ENCODE results near the gene ERN1.
"Not testable (repeated sequence)": the region's sequence is repeated elsewhere in the genome, so short reads cannot be mapped to it uniquely, and the experiment has no call there.

ERN1 gene

DNA sequence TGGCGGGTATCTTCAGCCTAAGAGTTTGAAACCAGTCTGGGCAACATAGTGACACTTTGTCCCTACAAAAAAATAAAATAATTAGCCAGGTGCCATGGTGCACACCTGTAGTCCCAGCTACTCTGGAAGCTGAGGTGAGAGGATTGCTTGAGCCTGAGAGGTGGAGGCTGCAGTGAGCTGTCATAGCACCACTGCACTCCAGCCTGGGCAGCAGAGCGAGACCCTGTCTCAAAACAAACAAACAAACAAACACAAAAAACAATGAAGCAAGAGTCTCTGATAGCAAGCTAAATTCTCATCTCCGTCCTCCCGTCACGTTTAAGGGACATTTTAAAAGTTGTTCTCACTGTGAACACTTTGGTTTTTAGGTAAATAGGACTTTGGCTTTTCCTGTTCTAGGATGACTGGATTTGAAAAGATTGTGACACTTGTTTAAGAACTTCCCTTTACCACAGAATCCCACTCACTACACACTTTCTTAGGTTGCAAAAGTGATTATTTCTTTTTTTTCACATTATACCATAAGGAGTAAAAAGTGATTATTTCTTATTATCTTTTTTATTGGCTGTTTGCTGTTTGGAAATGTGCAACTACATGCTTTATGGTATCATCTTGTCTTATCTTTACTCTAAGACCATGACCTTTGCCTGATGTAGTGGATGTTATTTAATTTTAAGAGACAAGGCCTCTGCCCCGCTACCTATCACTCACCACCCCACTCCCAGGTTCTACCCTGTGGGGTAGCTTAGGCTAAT, 4.4 kb upstream of the ERN1 start:
- DNase-seq: no peak

DNA sequence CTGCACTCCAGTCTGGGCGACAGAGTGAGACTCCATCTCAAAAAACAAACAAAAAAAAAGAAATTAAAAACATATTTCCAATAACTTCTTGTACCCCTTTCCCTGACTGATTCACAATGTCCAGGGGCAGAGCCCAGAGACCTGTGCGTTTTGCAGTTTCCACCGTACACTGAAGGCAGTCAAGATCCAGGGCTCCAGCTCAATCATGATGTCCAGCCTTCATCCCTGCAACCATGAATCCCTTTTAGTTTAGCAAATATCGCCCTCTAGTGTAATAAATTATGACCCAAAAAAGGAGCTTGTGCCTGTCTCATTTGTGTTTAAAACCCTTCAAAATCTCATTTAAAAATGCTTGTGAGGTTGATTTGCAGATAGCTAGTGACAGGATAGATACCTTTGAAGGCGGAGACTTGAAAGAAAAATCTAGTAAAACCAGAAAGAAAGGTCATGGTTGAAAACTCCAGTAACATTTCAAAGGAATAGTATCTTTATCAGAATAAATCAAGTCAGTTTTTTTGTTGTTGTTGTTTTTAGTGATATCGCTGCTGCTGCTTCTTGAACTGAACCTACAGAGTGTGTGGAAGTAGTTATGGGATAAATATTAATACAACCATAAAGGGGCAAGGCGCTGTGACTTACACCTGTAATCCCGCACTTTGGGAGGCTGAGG, 3.7 kb upstream of the ERN1 start:
- no peak for DNase-seq

DNA sequence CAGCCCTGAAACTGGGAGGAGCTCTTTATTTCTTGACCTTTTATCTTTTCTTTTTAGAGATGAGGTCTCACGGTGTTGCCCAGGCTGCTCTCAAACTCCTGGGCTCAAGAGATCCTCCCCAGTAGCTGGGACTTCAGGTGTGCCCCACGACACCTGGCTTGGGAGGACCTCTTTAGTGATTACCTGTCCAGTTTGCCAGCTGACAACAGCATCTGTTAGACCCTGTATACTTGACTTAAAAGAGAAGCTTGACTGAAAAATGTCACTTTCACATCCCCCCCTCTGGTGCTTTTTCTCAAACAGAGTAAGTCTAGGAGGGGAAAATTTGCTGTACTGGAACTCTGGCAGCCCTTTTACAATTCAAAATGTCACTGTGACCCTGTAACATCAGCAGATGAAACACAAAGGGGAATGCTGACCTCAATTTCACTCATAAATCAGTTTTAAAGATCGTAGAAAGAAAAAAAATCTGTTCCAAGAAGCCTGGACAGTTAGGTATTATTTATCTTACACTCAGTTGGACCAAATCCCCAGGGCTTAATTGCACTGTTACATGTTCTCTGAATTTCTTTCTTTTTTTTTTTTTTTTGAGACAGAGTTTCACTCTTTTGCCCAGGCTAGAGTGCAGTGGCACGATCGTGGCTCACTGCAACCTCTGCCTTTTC, 1.8 kb upstream of the ERN1 start:
- DNase-seq: no peak

DNA sequence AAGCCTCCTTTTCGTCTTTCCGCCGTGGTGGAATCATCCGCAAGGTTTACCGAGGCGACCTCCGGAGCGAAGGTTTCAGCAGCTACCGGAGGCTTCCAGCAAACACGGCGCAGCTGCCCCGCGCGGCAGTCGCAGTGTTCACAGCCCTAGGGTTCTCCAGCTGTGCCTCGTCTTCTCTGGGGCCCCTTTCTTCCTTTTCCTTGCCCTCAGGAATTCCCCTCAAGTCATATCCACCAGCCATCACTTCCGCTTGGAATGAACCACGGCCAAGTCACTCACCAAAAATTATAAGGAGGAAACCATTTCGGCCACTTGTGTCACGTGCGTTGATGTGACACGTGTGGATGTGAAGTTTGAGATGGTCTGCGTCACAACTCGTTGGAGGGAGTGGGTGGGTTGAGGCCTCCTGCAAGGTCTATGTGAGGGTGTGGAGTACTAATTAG, 636 bp upstream of the ERN1 start:
- DNase-seq: peak; percentile 48

DNA sequence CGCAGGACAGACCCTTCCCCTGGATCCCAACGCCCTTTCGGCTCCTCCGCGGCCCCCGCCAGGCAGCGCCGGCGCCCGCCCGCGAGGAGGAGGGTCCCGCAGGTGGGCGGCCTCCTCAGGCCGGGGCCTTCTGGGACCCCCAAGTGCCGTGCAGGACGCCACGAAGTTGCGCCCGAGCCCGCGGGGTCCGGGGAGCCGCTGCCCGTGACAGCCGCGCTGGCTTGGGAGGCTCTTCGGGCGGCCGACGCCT, 504 bp downstream of the ERN1 start:
- DNase-seq: no peak

DNA sequence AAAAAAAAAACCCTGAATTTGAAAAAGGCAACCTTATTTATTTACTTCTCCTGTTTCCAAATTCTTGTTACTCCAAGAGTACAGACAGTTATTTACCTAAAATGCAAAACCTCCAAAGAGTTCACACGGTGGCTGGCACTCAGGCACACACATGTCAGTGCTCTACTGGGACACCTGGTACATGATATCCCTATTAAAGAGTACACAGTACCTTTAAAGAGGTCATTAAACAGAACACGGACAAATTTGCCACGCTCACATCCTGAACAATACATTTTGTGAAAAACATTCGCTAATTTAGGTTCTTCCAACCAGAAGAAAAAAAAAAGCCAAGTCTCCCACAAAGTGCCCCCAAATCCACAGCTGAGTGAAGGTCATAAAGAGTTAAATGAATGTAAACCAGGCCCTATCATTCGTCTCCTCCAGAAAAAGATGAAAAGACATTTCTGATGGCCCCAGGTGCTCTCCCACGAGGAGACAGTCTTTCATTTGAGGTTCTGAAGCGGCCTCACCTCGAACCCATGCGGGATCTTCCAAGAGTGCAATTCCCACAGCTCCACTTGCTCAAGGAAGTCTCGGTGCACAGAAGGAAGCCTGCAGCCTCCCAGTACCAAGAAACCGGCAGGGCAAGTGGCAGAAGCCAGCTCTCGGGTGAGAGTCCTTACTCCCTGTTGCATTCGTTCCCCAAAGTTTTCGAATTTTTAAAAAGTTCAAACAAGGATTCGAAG, 993 bp downstream of the ERN1 start:
- no peak for DNase-seq

DNA sequence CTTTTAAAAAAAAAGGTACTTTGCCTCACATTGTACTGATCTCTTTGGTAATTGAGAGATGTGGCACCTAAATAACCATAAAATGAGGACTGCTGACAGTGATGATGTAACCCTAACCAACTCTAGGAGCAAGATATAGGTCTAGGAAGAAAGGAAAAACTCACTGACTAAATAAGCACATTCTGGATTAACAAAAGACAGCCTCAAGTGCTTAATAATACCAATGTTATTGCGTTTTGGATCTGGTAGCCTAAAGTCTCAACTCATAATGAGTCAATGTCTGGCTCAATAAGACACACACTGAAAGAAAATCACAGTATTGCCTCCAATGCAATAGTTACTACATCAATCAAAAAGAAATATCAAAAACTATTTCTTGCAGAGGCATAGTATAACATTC, 3.0 kb downstream of the ERN1 start:
- no peak for DNase-seq

DNA sequence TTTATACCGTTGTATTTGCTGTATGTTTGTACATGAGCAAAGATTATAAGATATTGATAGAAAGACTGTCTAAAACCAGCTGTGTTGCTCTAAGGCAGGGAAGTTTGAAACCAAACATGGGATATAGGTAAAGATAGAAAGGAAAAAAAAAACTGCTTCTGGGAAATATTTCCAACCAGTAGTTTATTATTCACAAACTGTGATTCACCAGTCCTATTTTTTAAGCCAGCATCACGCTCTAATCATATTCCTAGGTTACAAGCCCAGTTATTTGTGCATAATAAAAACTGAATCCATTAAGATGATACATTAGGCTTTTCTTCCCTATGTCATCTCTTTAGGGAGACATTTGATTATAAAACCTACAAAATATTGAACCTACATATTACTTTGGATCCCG, 4.0 kb downstream of the ERN1 start:
- no peak for DNase-seq

DNA sequence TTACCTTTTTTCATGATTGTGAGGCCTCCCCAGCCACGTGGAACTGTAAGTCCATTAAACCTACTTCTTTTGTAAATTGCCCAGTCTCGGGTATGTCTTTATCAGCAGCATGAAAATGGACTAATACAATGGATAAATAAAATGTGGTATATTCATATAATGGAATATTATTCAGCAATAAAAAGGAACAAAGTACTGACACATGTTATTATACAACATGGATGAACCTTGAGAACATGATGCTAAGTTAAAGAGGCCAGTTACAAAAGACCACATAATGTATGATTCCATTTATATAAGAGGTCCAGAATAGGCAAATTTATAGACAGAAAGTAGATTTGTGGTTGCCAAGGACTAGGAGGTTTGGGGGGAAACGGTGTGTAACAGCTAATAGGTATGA, 5.3 kb downstream of the ERN1 start:
- DNase-seq: no peak

DNA sequence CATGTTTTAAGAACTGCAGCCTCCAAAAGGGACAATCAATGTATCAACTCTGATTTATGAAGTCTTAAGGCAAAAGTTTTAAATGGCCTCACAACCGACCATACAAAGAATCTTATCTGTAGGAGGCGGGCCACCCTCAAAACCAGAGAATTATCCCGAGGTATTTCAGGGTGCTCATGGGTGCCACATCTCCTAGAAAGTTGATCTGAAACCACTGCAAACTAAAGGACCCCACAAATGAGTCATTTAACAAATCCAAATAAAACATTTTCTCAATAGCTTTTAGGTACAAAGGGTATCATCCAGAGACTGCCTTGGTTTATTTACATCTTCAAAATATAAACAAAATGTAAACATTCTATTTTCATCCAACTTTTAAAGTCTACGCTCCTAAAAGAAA, 6.8 kb downstream of the ERN1 start:
- no peak for DNase-seq

DNA sequence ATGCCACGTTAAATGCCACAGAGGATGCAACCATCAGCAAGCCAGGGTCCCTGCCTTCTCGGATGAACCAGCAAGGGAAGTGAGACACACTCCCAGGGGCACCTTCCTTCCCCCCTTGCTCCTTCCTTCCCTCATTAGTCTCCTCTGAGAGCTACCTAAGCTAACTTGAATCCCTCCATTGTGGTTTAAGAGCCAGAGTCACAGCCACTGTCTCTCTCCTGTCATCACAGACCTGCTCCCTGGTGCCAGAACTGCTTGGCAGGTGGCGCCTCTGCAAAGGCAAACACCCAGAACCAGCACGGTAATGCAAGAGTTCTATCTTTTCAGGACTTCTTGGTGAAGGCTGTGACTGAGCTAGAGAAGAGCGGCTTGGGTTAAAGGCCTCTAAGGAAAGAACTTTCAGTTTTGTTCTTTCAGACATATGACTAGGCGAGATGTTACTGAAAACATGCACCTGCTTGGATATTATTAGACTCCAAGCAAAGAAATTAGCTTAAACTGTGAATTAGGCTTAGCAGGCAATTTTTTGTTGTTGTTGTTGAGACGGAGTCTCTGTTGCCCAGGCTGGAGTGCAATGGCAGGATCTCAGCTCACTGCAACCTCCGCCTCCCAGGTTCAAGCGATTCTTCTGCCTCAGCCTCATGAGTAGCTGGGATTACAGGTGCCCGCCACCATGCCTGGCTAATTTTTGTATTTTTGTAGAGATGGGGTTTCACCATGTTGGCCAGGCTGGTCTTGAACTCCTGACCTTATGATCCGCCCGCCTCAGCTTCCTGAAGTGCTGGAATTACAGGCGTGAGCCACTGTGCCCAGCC, 8.8 kb downstream of the ERN1 start:
- DNase-seq: not testable (repeated sequence)

DNA sequence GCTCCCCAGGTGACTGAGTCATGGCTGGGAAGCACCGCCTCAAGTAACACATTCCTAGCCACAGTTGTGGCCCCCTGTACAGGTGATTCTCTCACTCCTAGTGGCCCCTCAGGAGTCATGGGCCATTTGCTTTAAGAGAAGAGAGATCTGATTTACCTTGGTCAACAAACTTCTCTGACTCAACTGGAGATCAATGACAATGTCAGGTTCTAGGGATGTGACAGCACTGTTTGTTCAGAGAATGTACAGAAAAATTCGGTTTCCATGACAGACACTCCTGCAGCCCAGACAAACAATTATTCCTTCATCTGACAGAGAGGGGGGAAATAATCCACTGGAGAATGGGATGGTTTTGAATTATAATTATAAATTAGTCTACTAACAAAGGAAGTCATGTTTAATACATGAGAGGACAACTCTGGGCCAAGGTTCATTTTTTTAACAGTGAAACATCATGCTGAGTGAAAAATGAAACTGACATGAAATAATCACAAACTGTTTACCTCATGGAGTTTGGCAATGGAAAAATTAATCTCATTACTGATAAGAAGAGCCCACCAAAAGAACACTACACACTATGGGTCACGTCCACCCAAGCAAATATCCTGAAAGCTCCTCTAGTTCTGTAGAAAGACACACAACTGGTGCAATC, 9.7 kb downstream of the ERN1 start:
- DNase-seq: no peak

DNA sequence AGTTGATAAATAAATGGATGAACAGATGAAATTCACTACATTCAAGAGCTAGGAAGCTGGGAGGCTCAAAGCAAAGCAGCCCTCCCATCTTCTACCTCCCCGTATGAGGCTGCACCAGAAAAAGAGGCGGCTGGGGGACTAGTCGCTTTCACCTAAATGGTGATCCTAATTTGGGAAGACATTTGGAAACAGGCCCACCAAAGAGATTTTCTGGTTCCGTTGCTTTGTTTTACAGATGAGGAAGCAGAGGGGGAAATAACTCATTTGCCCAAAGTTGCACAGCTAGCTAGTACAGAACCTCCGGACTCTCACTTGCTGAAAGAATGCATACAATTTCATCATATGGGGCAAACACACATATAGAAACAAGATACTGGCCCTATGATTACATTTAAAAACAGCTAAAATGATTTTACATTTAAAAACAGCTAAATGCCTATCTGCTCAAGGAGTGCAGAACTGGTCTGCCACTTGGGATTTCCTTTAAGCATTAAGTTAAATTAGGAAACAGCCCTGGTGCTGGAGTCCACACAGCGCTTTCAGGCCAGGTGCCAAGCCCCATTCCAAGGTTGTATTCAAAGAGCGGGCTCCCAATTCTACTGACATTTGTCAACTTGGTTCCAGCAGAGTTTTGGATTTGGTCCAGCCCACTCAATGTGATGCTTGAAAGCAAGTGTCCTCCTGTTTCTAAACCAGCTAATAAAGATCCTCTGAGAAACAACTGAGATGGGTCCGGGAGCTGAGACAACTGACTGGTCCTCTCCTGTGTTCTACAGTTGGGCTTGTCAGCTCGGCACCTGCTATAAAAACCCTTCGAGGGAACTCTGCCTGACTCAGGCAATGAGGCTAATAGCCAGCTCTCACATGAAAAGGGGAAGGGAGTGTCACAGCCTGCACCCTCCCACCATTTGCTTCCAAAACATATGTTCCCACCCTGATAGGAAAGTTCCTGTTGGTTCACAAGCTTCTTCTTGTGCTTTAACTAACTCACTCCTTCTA, 11.7 kb downstream of the ERN1 start:
- no peak for DNase-seq

DNA sequence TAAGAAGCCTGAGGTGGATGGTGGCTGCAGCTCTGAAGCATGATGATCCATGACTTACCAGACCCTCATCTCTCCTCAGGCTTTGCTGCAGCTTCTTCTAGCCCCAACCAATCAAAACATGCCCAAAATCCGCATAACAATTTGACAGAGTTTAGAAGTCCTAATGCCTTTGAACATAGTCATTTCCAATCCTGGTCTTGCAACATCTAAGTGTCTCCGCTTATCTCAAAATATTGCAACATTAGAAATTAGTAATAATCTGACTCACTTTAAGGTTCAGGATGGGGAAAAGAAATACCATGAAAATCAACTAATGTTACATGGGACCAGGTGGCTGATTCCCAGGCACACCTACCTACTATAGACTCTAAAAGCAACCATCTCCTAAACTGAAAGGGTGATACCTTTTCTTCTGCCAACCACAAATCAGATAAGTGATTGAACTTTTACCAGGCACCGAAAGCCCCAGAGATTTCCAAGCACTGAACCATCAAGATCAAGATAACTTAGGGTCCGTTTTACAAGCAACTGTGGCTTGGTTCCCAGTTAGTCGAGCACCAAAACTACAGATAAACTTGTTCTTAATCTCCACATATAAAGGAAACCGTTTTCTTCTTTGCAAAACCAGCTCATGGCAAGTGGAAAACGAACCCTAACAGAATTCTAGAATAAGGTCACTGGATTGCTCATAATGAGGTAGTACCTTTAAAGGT, 14.0 kb downstream of the ERN1 start:
- DNase-seq: no peak

DNA sequence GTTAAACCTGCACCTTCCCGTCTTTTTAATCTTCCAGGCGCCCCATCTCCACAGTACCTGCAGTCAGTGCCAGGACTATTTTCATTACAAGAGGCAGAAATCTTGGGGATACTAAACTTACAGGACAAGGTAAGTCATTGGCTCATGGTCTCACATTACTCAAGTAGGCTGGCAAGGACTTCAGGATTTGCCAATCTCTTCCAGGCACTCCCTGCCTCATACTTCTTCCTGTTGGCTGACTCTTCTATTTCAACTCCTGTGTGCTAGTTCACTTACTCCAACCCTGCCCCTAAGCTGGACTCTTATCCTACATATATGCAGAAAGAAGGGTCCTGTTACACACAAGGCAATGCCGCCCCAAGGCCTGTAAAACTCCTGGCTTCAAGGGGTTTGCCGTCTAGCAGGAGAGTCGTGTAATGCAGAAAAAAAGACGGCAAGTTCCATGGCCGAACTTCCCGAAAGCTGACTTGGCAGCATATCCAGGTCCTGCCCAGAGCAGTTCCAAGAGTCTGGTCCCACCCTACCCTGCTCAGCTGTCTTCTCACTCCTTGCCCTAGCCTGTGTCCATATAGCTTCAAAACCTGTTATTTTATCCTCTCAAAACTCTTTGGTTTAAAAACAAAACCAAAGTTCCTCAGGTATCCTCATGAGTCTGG, 14.8 kb downstream of the ERN1 start:
- DNase-seq: no peak

DNA sequence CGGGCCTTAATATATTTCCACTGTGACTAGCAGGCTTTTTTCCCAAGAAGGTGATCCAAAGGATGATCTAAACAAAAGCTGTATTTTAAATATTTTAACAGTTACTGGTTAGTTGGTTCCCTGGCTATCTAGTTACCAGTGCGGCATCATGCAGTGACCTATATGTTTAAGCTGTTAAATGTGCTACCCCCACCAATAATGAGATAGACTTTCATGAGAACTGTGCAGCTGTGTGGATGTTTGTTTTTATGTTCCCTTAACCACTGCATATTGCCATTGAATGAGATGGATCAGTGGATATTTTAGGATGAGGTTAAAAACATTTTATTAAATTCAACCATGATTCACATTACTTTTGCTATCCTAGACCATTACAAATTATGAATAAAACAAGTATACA, 16.9 kb downstream of the ERN1 start:
- DNase-seq: no peak

DNA sequence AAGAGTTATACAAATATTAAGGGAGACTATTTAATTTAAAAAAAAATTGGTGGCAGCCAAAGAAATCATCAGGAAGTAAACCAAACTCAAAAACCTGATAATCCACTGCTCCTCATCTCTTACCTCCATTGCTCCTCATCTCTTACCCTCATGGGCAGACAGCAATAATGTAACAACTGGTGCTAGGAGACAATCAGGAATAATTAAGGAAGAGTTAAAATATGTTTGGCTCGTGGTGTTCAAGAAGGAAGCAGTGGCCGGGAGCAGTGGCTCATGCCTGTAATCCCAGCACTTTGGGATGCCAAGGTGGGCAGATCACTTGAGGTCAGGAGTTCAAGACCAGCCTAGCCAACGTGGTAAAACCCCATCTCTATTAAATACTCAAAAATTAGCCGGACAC, 18.1 kb downstream of the ERN1 start:
- DNase-seq: no peak

DNA sequence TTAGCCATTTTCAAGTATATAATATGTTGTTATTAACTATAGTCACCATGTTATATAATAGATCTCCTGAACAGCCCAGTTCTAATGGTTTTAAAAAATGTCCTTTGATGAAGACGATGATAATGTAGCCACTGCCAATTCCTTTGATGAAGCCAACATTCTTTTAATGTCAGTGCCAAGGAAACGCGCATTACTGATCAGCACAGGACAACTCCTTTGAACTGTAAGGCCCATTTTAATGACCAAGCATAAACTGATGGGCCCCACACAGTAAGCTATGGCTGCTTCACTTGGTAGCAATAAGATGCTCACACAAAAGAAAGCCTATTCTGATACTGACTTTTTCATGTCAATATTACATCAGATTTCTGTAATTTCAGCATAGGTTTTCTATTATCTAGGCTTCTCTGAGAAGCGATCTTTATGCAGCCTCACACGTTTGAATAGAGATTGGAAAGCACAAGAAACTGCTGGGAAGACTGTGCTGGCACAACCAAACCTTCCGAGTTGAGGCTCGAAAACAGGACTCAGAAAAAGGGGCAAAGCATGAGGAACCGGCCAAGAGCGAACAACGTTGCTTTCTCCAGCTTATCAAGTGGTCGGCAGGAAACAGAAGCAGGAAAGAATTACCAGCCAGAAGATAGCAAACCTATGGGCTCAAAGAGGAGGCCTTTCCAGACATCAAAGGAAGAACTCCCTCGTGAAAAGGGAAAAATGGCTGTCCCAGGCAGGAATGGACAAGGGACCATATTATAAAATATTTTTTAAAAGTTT, 19.4 kb downstream of the ERN1 start:
- DNase-seq: no peak

DNA sequence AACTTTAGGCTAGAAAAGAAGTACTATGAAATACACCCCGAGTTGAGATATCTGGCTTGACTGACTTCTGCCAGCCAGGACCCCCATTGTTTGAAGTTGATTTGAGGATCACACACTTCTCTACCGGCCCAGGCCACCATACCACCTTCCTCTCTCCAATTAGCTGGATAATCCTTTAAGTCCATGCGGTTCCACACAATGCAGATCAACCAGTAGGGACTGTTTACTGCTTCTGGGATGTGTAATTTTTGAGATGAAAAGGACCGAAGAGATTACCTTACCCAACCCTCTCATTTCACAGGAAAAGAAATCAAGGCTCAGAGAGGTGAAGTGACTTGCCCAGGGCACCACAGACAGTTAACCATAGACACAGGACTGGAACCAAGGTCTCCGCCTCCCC, 20.5 kb downstream of the ERN1 start:
- no peak for DNase-seq
